GM19328 (cell line): ENCODE measurements around the gene CEBPZ.
"Not testable (repeated sequence)": the region's sequence is repeated elsewhere in the genome, so short reads cannot be mapped to it uniquely, and the experiment has no call there.

Experiments used
- ATAC-seq: cut with Tn5 transposase; IDR thresholded peaks from one replicate; pipeline ENCODE4 v1.9.1; 2021; ENCODE audit warnings: mild to moderate bottlenecking, moderate library complexity; ENCODE audit not compliant: unreplicated experiment

CEBPZ gene

GRCh38 chr2:37219046-37219445 lies 12.3 kb downstream of the CEBPZ start:
- ATAC-seq, result no peak

GRCh38 chr2:37215250-37215649 lies 16.1 kb downstream of the CEBPZ start:
- no peak for ATAC-seq

GRCh38 chr2:37211939-37212338 lies 19.5 kb downstream of the CEBPZ start:
- ATAC-seq, result no peak

GRCh38 chr2:37211212-37211611 lies 20.2 kb downstream of the CEBPZ start:
- ATAC-seq, result no peak

- not testable (repeated sequence) for ATAC-seq
These were observed 24.6 kb downstream of the CEBPZ start for GRCh38 chr2:37206760-37207159.

- no peak for ATAC-seq
These were observed 25.6 kb downstream of the CEBPZ start for GRCh38 chr2:37205689-37206341.

- ATAC-seq, result not testable (repeated sequence)
These were observed 26.2 kb downstream of the CEBPZ start for GRCh38 chr2:37205071-37205661.

- no peak for ATAC-seq
These were observed 27.7 kb downstream of the CEBPZ start for GRCh38 chr2:37203708-37204107.

- no peak for ATAC-seq
These were observed 29.6 kb downstream of the CEBPZ start for GRCh38 chr2:37201766-37202165.

GRCh38 chr2:37201208-37201607 lies 30.2 kb downstream of the CEBPZ start:
- no peak for ATAC-seq

GRCh38 chr2:37198681-37199065 lies 32.7 kb downstream of the CEBPZ start:
- no peak for ATAC-seq

- ATAC-seq, result peak; percentile 66
These were observed 34.8 kb downstream of the CEBPZ start, which contains the start of gene CEBPZOS for GRCh38 chr2:37196320-37197195. CEBPZOS (plus strand) TSS chr2:37196496; CDS start chr2:37199705, 3,209 bp downstream.

GRCh38 chr2:37195862-37196319 lies 35.5 kb downstream of the CEBPZ start:
- ATAC-seq, result not testable (repeated sequence)

- no peak for ATAC-seq
These were observed 38.8 kb downstream of the CEBPZ start for GRCh38 chr2:37192551-37192950.

GRCh38 chr2:37191747-37192146 lies 39.6 kb downstream of the CEBPZ start:
- ATAC-seq, result no peak

- ATAC-seq, result no peak
These were observed 40.1 kb downstream of the CEBPZ start for GRCh38 chr2:37191253-37191652.

- no peak for ATAC-seq
These were observed 41.1 kb downstream of the CEBPZ start for GRCh38 chr2:37190290-37190689.

- no peak for ATAC-seq
These were observed 41.8 kb downstream of the CEBPZ start for GRCh38 chr2:37189452-37190153.

GRCh38 chr2:37188570-37188969 lies 42.8 kb downstream of the CEBPZ start, which contains the start of gene SULT6B1:
SULT6B1 (minus strand) TSS chr2:37188670; CDS start chr2:37188640, 30 bp downstream.
- ATAC-seq, result no peak

- ATAC-seq, result no peak
These were observed 49.4 kb downstream of the CEBPZ start for GRCh38 chr2:37181726-37182684.
